K562 (cell line): ENCODE measurements around the gene B3GNT7. TPM values are rescaled to one million over a fixed set of nuclear protein-coding genes. Genes with fewer than 3 reads are reported as not detected.

ENCODE experiments used
- ATAC-seq: fragments of 200-7000 bp; cut with Tn5 transposase; 3 replicates; pipeline ENCODE4 v1.9.1; 2020; ENCODE audit warnings: moderate library complexity
- BruUV-seq: library from RNA; stranded (reverse); fragments of 400-500 nt; replicated peaks from 2 replicates; lab custom pipeline; 2021; lab: Mats Ljungman, UMichigan
- CTCF ChIA-PET: fragments of 300-600 bp; formaldehyde crosslinking; extraction: SDS; loops from one replicate; lab custom pipeline; 2021; ENCODE audit warnings: low intra/inter-chr PET ratio; lab: Yijun Ruan, JAX
- POLR2A ChIA-PET: fragments of 300-600, 350-650 bp; sonication (Branson Sonifier 250); formaldehyde crosslinking; extraction: SDS; loops from one replicate; lab custom pipeline; 2021; ENCODE audit warnings: antibody characterized with exemption, inconsistent platforms; lab: Yijun Ruan, JAX
- DNase-seq, 4 experiments: peaks; one replicate each; pipeline versions ENCODE4 v3.0.0 to v3.0.0-alpha.2; 2011 to 2018; ENCODE audit warnings: low spot score in 3 of 4, mixed read lengths in 3 of 4; ENCODE audit errors: extremely low read depth in 1 of 4
- FAIRE-seq: peaks from 2 replicates; lab custom pipeline; 2011; peaks lifted over from hg19 to GRCh38; lab: Jason Lieb, UNC
- H2AFZ ChIP-seq: 2 replicates; pipeline ENCODE4 v1.6.0; 2011; ENCODE audit warnings: low read depth, low read length, control low read depth, inconsistent platforms
- H3K27ac ChIP-seq: fragments of 200-600 bp; 3 replicates; pipeline ENCODE4 v1.8.0; 2011; ENCODE audit warnings: low read depth, mild to moderate bottlenecking, control low read depth, inconsistent platforms, low read length, moderate library complexity, mixed read lengths; ENCODE audit errors: extremely low read depth
- H3K27me3 ChIP-seq, 2 experiments: fragments of 300-600 bp in 1 of 2; 2 replicates in 1 of 2; 3 replicates in 1 of 2; pipeline versions ENCODE4 v1.6.0 to v1.8.0; 2011; ENCODE audit warnings: inconsistent platforms in 2 of 2, low read length in 2 of 2, mild to moderate bottlenecking in 1 of 2, mixed read lengths in 1 of 2, moderate library complexity in 1 of 2; ENCODE audit not compliant: control insufficient read depth in 2 of 2, insufficient read depth in 2 of 2
- H3K36me3 ChIP-seq: fragments of 300-600 bp; 3 replicates; pipeline ENCODE4 v1.8.0; 2011; ENCODE audit warnings: mild to moderate bottlenecking, low read length, inconsistent platforms; ENCODE audit not compliant: control insufficient read depth, insufficient read depth
- H3K4me1 ChIP-seq, 2 experiments: fragments of 200-600 bp in 1 of 2; replicated peaks in 1 of 2; 2 replicates in 1 of 2; 3 replicates in 1 of 2; pipeline versions ENCODE4 v1.5.1 to v1.8.0; 2011; ENCODE audit warnings: inconsistent platforms in 2 of 2, low read length in 2 of 2, mild to moderate bottlenecking in 1 of 2, mixed read lengths in 1 of 2, moderate library complexity in 1 of 2; ENCODE audit not compliant: control insufficient read depth in 2 of 2, insufficient read depth in 2 of 2
- H3K4me2 ChIP-seq: 2 replicates; pipeline ENCODE4 v1.6.1; 2011; ENCODE audit warnings: low read length, control low read depth, inconsistent platforms, mixed read lengths; ENCODE audit not compliant: insufficient read depth
- H3K4me3 ChIP-seq: fragments of 200-600 bp; sonication (generic), shearing (Covaris generic); 2 replicates; pipeline ENCODE4 v1.5.1; 2016; ENCODE audit warnings: control low read depth, inconsistent platforms
- H3K79me2 ChIP-seq: fragments of 200-600 bp; 3 replicates; pipeline ENCODE4 v1.8.0; 2011; ENCODE audit warnings: low read length, inconsistent platforms; ENCODE audit not compliant: control insufficient read depth, insufficient read depth
- H3K9ac ChIP-seq, 2 experiments: 2 replicates each; pipeline versions ENCODE4 v1.6.0 to v1.6.1; 2011; ENCODE audit warnings: low read depth in 2 of 2, low read length in 2 of 2, control low read depth in 1 of 2, inconsistent platforms in 1 of 2, mild to moderate bottlenecking in 1 of 2, mixed read lengths in 1 of 2; ENCODE audit not compliant: insufficient read depth in 1 of 2
- H3K9me1 ChIP-seq: one replicate; pipeline ENCODE4 v1.6.0; 2011; ENCODE audit warnings: inconsistent platforms, mild to moderate bottlenecking, low read length, moderate library complexity; ENCODE audit not compliant: control insufficient read depth, insufficient read depth
- H3K9me3 ChIP-seq: replicated peaks from 2 replicates; pipeline ENCODE4 v1.5.1; 2011; ENCODE audit warnings: low read depth, low read length, inconsistent platforms; ENCODE audit not compliant: control insufficient read depth, insufficient read depth
- H4K20me1 ChIP-seq: replicated peaks from 2 replicates; pipeline ENCODE4 v1.6.1; 2011; ENCODE audit warnings: low read length, inconsistent platforms, mixed read lengths; ENCODE audit not compliant: control insufficient read depth, insufficient read depth
- ATF1 ChIP-seq, 2 experiments: fragments of 450-650 bp in 1 of 2; IDR thresholded peaks; 2 replicates each; pipeline ENCODE4 v1.6.1; 2016; ENCODE audit warnings: missing compliant biosample characterization in 1 of 2, missing genetic modification characterization in 1 of 2
- BMI1 ChIP-seq: fragments of 150-350 bp; IDR thresholded peaks from 2 replicates; pipeline ENCODE4 v1.6.1; 2014; ENCODE audit warnings: low read length
- CREB3L1 ChIP-seq: fragments of 450-650 bp; IDR thresholded peaks from 2 replicates; pipeline ENCODE4 v1.6.1; 2014; ENCODE audit warnings: low read depth, mild to moderate bottlenecking, moderate library complexity, borderline replicate concordance
- CREM ChIP-seq: IDR thresholded peaks from 2 replicates; pipeline ENCODE4 v1.6.1; 2014; ENCODE audit warnings: antibody characterized with exemption, low read depth
- ELK1 ChIP-seq: sonication (generic); formaldehyde crosslinking; IDR thresholded peaks from 2 replicates; pipeline ENCODE4 v1.8.1; 2022; ENCODE audit warnings: missing genetic modification reagents
- ELK3 ChIP-seq: fragments of 450-650 bp; formaldehyde crosslinking; IDR thresholded peaks from 2 replicates; pipeline ENCODE4 v1.4.0; 2020; ENCODE audit warnings: mild to moderate bottlenecking
- GMEB1 ChIP-seq: fragments of 250-450 bp; sonication (Bioruptor Pico); IDR thresholded peaks from 2 replicates; pipeline ENCODE4 v1.4.0; 2020; ENCODE audit warnings: mild to moderate bottlenecking
- KAT2B ChIP-seq: IDR thresholded peaks from one replicate; pipeline ENCODE4 v1.6.1; 2012; ENCODE audit warnings: low read depth, mild to moderate bottlenecking, control low read depth, inconsistent platforms, low read length, moderate library complexity
- MCM5 ChIP-seq: fragments of 450-650 bp; IDR thresholded peaks from 2 replicates; pipeline ENCODE4 v1.6.1; 2016; ENCODE audit warnings: low read depth
- NFXL1 ChIP-seq: fragments of 450-650 bp; formaldehyde crosslinking; IDR thresholded peaks from 2 replicates; pipeline ENCODE4 v1.4.0; 2021; ENCODE audit warnings: mild to moderate bottlenecking
- PHF20 ChIP-seq: fragments of 450-650 bp; IDR thresholded peaks from 2 replicates; pipeline ENCODE4 v1.6.1; 2018; ENCODE audit not compliant: partially characterized antibody
- SRSF3 ChIP-seq: fragments of 200-400 bp; formaldehyde crosslinking; IDR thresholded peaks from 2 replicates; pipeline ENCODE4 v1.6.1; 2016; ENCODE audit warnings: mild to moderate bottlenecking, low read length, moderate library complexity; ENCODE audit not compliant: insufficient read depth
- TCF3 ChIP-seq: sonication (generic); formaldehyde crosslinking; IDR thresholded peaks from 2 replicates; pipeline ENCODE4 v1.4.0; 2020; ENCODE audit warnings: mild to moderate bottlenecking, missing genetic modification reagents
- TGIF2 ChIP-seq: sonication (generic); formaldehyde crosslinking; IDR thresholded peaks from 2 replicates; pipeline ENCODE4 v1.8.1; 2022; ENCODE audit warnings: mild to moderate bottlenecking, missing genetic modification reagents, moderate library complexity
- ZC3H8 ChIP-seq: fragments of 450-650 bp; IDR thresholded peaks from 2 replicates; pipeline ENCODE4 v1.6.1; 2017
- ZNF395 ChIP-seq: fragments of 200-800 bp; sonication (Bioruptor generic); IDR thresholded peaks from 2 replicates; pipeline ENCODE4 v1.6.1; 2017; ENCODE audit warnings: missing genetic modification characterization, missing compliant biosample characterization
- ZSCAN32 ChIP-seq: fragments of 450-650 bp; formaldehyde crosslinking; IDR thresholded peaks from 2 replicates; pipeline ENCODE4 v1.4.0; 2020; ENCODE audit warnings: mild to moderate bottlenecking, moderate library complexity
- WGBS: fragments of 100-300 bp; shearing (Covaris generic); methylation state at CpG from one replicate; pipeline ENCODE4 v1.1.6; 2016; ENCODE audit warnings: low coverage, mixed read lengths; ENCODE audit not compliant: insufficient coverage; ENCODE audit errors: missing lambda C conversion rate; 5-methylcytosine and 5-hydroxymethylcytosine counted together
- in situ Hi-C: fragments of 300-500 bp; cut with MboI; formaldehyde crosslinking; loops from 4 replicates; pipeline ENCODE4 v1.15.0; 2018; ENCODE audit warnings: inconsistent platforms, mixed read lengths
- intact Hi-C: fragments of 100-400 bp; cut with micrococcal nuclease; formaldehyde crosslinking; loops from 2 replicates; pipeline ENCODE4 v1.14.2; 2022
- polyA plus RNA-seq, 8 experiments: library from polyadenylated mRNA; depleted of rRNA in 4 of 8; stranded (reverse) in 5 of 8; unstranded in 3 of 8; fragments of >200 nt; fragmentation: Nextera tagmentation in 2 of 8; fragmentation: Illumina TruSeq in 1 of 8; extraction: Ambion mirVana in 2 of 8; extraction: Trizol in 1 of 8; gene quantifications; 2 replicates each; pipeline versions ENCODE4 v1.2.1 to v1.2.3, GENCODE V29; 2011 to 2014; ENCODE audit warnings: inconsistent platforms in 1 of 8, missing spikeins in 1 of 8
- total RNA-seq, 7 experiments: library from RNA; depleted of rRNA in 6 of 7; stranded (reverse); fragments of >200 nt in 6 of 7; fragmentation: Illumina TruSeq in 2 of 7; extraction: Trizol in 2 of 7; gene quantifications; 2 replicates each; pipeline versions ENCODE4 v1.2.1 to v1.2.3, GENCODE V29; 2011 to 2021; ENCODE audit warnings: low replicate concordance in 1 of 7

B3GNT7 gene
- total and polyA plus RNA-seq, 9 of the 15 experiments (the other 6 are each of a cell fraction or from before 2014, with no cell fraction given) = 0.20 TPM; not detected in 8

GRCh38 chr2:231413921-231414476 is 18.5 kb downstream of the B3GNT7 start:
- in situ Hi-C loops = no loop called here
- Histone ChIP-seq H3K27me3 (peaks cover 1 to 11% of the 10 kb centered on the region in 2 experiments; a peak in 3 of 5 replicates), H3K36me3 (no peaks in the 10 kb centered on the region), H3K9me3 (peaks cover 2% of the 10 kb centered on the region; the same call in 1 of the 2 replicates), H4K20me1 (no peaks in the 10 kb centered on the region), H3K4me3 (no peak overlapping the region), H3K79me2 (no peaks in the 10 kb centered on the region), H3K9ac (no peak overlapping the region), H3K4me1 (peaks cover 0 to 4% of the 10 kb centered on the region in 2 experiments; a peak in 3 of 5 replicates), H3K4me2 (no peak overlapping the region), H2AFZ (0 out of 2 replicates have a peak overlapping the region, but pooled peaks have one; percentile 14), H3K27ac (no peak overlapping the region), H3K9me1 (no peaks in the 10 kb centered on the region)
- CTCF ChIA-PET = no interaction called here
- no peak for DNase-seq
- 12% methylated on average over 10 of the region's 15 CpGs for WGBS
- POLR2A ChIA-PET = interaction anchor here (0.6 to 0.8 kb wide), 2 partner anchors 9 to 51 kb away, joined by 3 read pairs; no protein-coding TSS in a partner anchor
- FAIRE-seq = no peak
- intact Hi-C loops = no loop called here
- BruUV-seq = no TSS peak
- ATAC-seq = no peak
- TF ChIP-seq ELK1 (CRISPR knock-in tag) (no peak), CREB3L1 (no peak), ZC3H8 (no peak), ATF1 (CRISPR knock-in tag; IDR thresholded peaks at IDR 0.05) (no peak), ATF1 (tag; IDR thresholded peaks at IDR 0.05) (no peak), BMI1 (no peak), TGIF2 (CRISPR knock-in tag) (no peak), NFXL1 (CRISPR knock-in tag) (no peak), TCF3 (CRISPR knock-in tag) (no peak), SRSF3 (no peak), CREM (no peak), PHF20 (no peak), ELK3 (no peak), KAT2B (no peak), ZNF395 (CRISPR knock-in tag) (no peak), ZSCAN32 (no peak), MCM5 (no peak), GMEB1 (CRISPR knock-in tag) (no peak)
